NT2/D1 (cell line): ENCODE data around the gene FAM111A.

Source experiments
- SUZ12 ChIP-seq: IDR thresholded peaks from 2 replicates; pipeline ENCODE4 v1.6.1; 2011; ENCODE audit not compliant: insufficient read length, insufficient read depth; ENCODE audit errors: extremely low read depth
- YY1 ChIP-seq: IDR thresholded peaks from 2 replicates; pipeline ENCODE4 v1.6.1; 2011; ENCODE audit not compliant: insufficient read length, insufficient read depth
- ZNF274 ChIP-seq: IDR thresholded peaks from 2 replicates; pipeline ENCODE4 v1.6.1; 2011; ENCODE audit warnings: mild to moderate bottlenecking, low read depth, low read length

GRCh38 chr11:59191095-59191494 lies 48.4 kb downstream of the FAM111A start:
- TF ChIP-seq ZNF274 (no peak), SUZ12 (no peak), YY1 (no peak)
